ENCODE measurements around the gene SORCS2. TPM values are rescaled to one million over a fixed set of nuclear protein-coding genes. Genes with fewer than 3 reads are reported as not detected.

The SORCS2 gene
- total and polyA plus RNA-seq, 2 of the 8 experiments (the other 6 are each of a cell fraction or from before 2014, with no cell fraction given) = 0.36 to 1.8 TPM

GRCh38 chr4:7530082-7530481 lies 337.7 kb downstream of the SORCS2 start:
- Histone ChIP-seq H3K14ac (ENCODE audit: insufficient read length) (no peak overlapping the region), H3K4me1 (replicated peaks in 1 of 4; ENCODE audit: control insufficient read depth in 3 of 4, insufficient read depth in 4 of 4, low read length in 3 of 4) (peaks cover 4 to 26% (median 15%) of the 10 kb centered on the region in 4 experiments), H3K4ac (replicated peaks; ENCODE audit: insufficient read length, low read depth, low read length) (no peak overlapping the region), H3K18ac (ENCODE audit: extremely low read depth, low read length) (no peak overlapping the region), H3K4me2 (ENCODE audit: insufficient read depth in 1 of 2, low read depth in 2 of 2, low read length in 2 of 2) (no peak overlapping the region), H4K20me1 (replicated peaks in 1 of 2; ENCODE audit: control insufficient read depth in 1 of 2, insufficient read depth in 2 of 2, low read length in 2 of 2) (no peaks in the 10 kb centered on the region), H3K27me3 (replicated peaks in 1 of 4; ENCODE audit: control insufficient read depth in 3 of 4, extremely low read depth in 1 of 4, insufficient read depth in 3 of 4, low read length in 3 of 4) (no peaks in the 10 kb centered on the region), H2BK20ac (ENCODE audit: low read length) (0 out of 2 replicates have a peak overlapping the region, but pooled peaks have one; percentile 61), H3K36me3 (ENCODE audit: control insufficient read depth in 2 of 4, insufficient read depth in 4 of 4, low read length in 3 of 4) (no peaks in the 10 kb centered on the region), H2AFZ (ENCODE audit: low read length) (no peak overlapping the region), H3K79me2 (ENCODE audit: control insufficient read depth in 1 of 2, insufficient read depth in 2 of 2, low read length in 2 of 2) (no peaks in the 10 kb centered on the region), H2BK12ac (ENCODE audit: low read depth, low read length) (0 out of 2 replicates have a peak overlapping the region, but pooled peaks have one; percentile 33), H3K27ac (ENCODE audit: low read depth, low read length) (no peak overlapping the region), H4K91ac (replicated peaks; ENCODE audit: insufficient read length, low read length) (no peak overlapping the region), H3K23ac (ENCODE audit: insufficient read length) (no peak overlapping the region), H4K8ac (ENCODE audit: extremely low read depth, insufficient read depth, low read length) (no peak overlapping the region; the same call in 1 of the 2 replicates), H2BK120ac (replicated peaks; ENCODE audit: low read depth, low read length) (no peak overlapping the region), H3K4me3 (ENCODE audit: extremely low read depth in 1 of 4, insufficient read depth in 2 of 4, low read depth in 3 of 4, low read length in 4 of 4) (no peak overlapping the region), H3K56ac (replicated peaks; ENCODE audit: insufficient read length, low read depth, low read length) (peak overlapping the region; percentile 17), H3K9me3 (ENCODE audit: insufficient read depth in 2 of 2, low read depth in 1 of 2, low read length in 1 of 2) (peaks cover 2 to 3% of the 10 kb centered on the region in 2 experiments; a peak in 2 of 4 replicates), H2BK15ac (ENCODE audit: low read length) (no peak overlapping the region), H4K5ac (ENCODE audit: insufficient read length, low read depth, low read length) (no peak overlapping the region), H3K23me2 (ENCODE audit: low read depth, low read length) (no peaks in the 10 kb centered on the region), H3K79me1 (ENCODE audit: low read depth, low read length) (no peaks in the 10 kb centered on the region), H2BK5ac (ENCODE audit: low read depth, low read length) (0 out of 2 replicates have a peak overlapping the region, but pooled peaks have one; percentile 16), H3K9ac (replicated peaks in 1 of 4; ENCODE audit: extremely low read depth in 1 of 4, low read depth in 3 of 4, low read length in 3 of 4) (no peak overlapping the region), H2AK5ac (ENCODE audit: low read depth, low read length) (0 out of 2 replicates have a peak overlapping the region, but pooled peaks have one; percentile 53)
- WGBS, 2 experiments (ENCODE audit: extremely low coverage in 1 of 2, insufficient coverage in 1 of 2, insufficient read length in 1 of 2, insufficient replicate concordance in 2 of 2, low coverage in 1 of 2, low lambda C conversion rate in 2 of 2, missing lambda C conversion rate in 1 of 2) = 81% methylated on average over 7 of the region's 7 CpGs; no CpG with 5 or more reads in 1 of the 2 experiments
- CTCF ChIA-PET (ENCODE audit: partially characterized antibody) = interaction anchor here (0.8 to 3.2 kb wide), 3 partner anchors 18 to 189 kb away, joined by 3 to 16 read pairs (median 10); no protein-coding TSS in a partner anchor
- FAIRE-seq (no peak), DNase-seq (ENCODE audit: low read depth in 1 of 2, low spot score in 2 of 2) (no peak)
- POLR2A ChIA-PET (ENCODE audit: partially characterized antibody) = no interaction called here
- TF ChIP-seq ZNF274 (IDR thresholded peaks at IDR 0.05; ENCODE audit: borderline replicate concordance, extremely low read depth, low read length) (no peak), FOSL1 (IDR thresholded peaks at IDR 0.05; ENCODE audit: insufficient read depth, low read depth, low read length) (no peak), CTCF (IDR thresholded peaks at IDR 0.05; ENCODE audit: control extremely low read depth in 1 of 3, insufficient read depth in 1 of 3, low read depth in 1 of 3, low read length in 3 of 3) (no peak), BACH1 (IDR thresholded peaks at IDR 0.05; ENCODE audit: low read length) (no peak), SP2 (IDR thresholded peaks at IDR 0.05; ENCODE audit: low read length) (no peak)
